ENCODE results near the gene ITK.

Gene ITK

DNA sequence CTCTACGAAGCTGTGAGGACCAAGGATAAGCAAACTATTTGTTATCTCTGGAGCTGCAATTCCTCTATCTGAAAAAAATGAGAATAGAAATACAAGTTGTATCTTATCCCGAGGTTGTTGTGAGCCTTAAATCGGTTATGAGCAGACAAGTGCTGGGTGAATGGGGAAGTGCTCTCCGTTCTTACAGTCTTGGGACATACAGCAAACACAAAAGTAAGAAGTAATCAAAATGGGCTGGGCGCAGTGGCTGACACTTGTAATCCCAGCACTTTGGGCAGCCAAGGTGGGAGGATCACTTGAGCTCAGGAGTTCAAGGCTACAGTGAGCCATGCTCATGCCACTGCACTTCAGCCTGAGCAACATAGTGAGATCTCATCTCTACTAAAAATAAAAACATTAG lies 31.7 kb downstream of the ITK start:
- H3K4me1 ChIP-seq (ENCODE audit: control insufficient read depth, insufficient read depth, low read length, poor library complexity, severe bottlenecking) = peaks cover 11% of the 10 kb centered on the region
- H3K27ac ChIP-seq (ENCODE audit: low read depth, low read length, severe bottlenecking) = no peak overlapping the region
- H3K36me3 ChIP-seq (ENCODE audit: control insufficient read depth, insufficient read depth, low read length) = no peaks in the 10 kb centered on the region
- H3K4me3 ChIP-seq (ENCODE audit: extremely low read depth, insufficient read depth, low read length, poor library complexity, severe bottlenecking) = no peak overlapping the region
- WGBS, 2 experiments (ENCODE audit: insufficient coverage in 2 of 2) = 83 to 100% methylated on average over 5 of the region's 5 CpGs
- peaks cover 4% of the 10 kb centered on the region for H3K9me3 ChIP-seq (ENCODE audit: control insufficient read depth, low read length)

DNA sequence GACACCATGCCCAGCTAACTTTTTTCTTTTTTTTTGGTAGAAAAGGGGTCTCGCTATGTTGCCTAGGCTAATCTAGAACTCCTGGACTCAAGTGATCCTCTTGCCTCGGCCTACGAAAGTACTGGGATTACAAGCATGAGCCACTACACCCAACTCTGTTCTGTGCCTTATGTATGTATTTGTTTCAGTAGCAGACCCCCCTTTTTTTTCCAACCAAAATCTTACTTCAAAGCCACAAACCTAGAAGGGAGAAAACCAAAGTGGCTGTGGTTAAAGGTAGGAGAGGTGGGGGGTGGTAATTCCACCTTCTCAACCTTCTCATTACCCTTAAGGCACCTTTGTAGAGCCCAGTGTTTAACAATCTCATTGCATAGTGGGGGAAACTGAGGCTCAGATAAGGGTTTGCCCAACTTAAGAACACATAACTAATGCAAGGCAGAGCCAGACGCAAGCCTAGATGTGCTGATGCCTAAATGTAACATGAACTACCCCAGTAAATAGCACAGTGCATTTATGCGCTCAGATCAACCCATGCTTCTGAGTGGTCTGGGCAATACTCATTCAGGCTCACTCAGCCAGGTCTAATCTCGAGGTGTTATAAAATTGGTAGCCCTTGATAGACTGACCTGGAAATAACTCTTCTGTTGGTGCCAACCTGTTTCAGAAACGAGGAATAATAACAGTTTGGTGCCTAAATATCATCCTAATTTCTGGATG lies 33.0 kb downstream of the ITK start:
- Histone ChIP-seq H3K9me3 (ENCODE audit: control insufficient read depth, low read length) (no peaks in the 10 kb centered on the region), H3K36me3 (ENCODE audit: control insufficient read depth, insufficient read depth, low read length) (no peaks in the 10 kb centered on the region), H3K27ac (ENCODE audit: low read depth, low read length, severe bottlenecking) (no peak overlapping the region), H3K4me3 (ENCODE audit: extremely low read depth, insufficient read depth, low read length, poor library complexity, severe bottlenecking) (no peak overlapping the region), H3K4me1 (ENCODE audit: control insufficient read depth, insufficient read depth, low read length, poor library complexity, severe bottlenecking) (peaks cover 17% of the 10 kb centered on the region)
- WGBS, 2 experiments (ENCODE audit: insufficient coverage in 2 of 2) = 84 to 98% methylated on average over 4 of the region's 7 CpGs

DNA sequence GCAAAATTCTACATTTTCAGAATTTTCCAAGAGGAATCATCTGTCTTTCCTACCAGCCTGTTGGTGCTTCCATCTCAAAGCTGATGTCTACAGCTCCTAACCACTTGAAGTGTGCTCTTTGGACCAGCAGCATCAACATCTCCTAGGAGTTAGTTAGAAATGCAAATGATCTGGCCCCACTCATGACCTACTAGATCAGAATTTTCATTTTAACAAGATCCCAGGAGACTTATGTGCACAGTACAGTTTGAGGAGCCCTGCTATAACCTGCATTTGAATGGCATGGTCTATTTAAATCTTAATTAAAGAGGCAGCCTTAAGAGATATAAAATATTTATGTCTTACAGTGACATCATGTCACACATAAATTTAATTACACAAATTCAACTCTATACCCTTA lies 33.8 kb downstream of the ITK start:
- Histone ChIP-seq H3K4me1 (ENCODE audit: control insufficient read depth, insufficient read depth, low read length, poor library complexity, severe bottlenecking) (peaks cover 17% of the 10 kb centered on the region), H3K36me3 (ENCODE audit: control insufficient read depth, insufficient read depth, low read length) (no peaks in the 10 kb centered on the region), H3K4me3 (ENCODE audit: extremely low read depth, insufficient read depth, low read length, poor library complexity, severe bottlenecking) (no peak overlapping the region), H3K9me3 (ENCODE audit: control insufficient read depth, low read length) (no peaks in the 10 kb centered on the region), H3K27ac (ENCODE audit: low read depth, low read length, severe bottlenecking) (no peak overlapping the region)

DNA sequence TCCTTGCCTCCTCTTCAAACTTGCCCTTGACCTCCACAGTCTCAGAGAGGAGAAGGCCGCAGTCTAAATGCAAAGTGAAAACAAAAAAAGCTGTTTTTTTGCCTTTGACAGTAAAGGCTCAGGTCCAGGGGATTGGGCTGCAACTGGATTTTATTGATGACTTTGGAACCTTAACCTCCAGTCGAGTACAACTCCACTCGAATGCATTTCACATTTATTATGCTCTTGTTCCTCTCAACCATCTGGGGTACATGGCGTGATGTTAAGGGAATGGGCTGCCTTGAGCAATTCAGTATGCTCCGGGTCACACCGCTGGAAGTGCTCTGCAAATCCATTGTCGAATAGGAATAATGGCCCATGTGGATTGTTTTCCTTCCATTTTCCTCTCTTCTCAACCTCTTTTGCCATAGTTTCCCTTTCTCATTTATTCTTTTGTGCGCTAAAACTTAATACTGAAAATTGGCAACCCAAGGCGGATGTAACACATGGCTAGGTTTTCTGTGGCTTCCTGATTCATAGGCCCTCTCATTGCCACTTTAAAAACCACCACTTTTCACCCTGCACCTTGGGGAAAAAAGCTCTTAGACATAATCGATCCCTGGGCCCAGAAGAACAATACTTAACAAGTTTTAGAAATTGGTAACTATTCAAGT lies 34.3 kb downstream of the ITK start:
- 93 to 96% methylated on average over 7 to 8 of the region's 10 CpGs for WGBS, 2 experiments (ENCODE audit: insufficient coverage in 2 of 2)
- H3K36me3 ChIP-seq (ENCODE audit: control insufficient read depth, insufficient read depth, low read length) = no peaks in the 10 kb centered on the region
- no peaks in the 10 kb centered on the region for H3K9me3 ChIP-seq (ENCODE audit: control insufficient read depth, low read length)
- H3K27ac ChIP-seq (ENCODE audit: low read depth, low read length, severe bottlenecking) = no peak overlapping the region
- no peak overlapping the region for H3K4me3 ChIP-seq (ENCODE audit: extremely low read depth, insufficient read depth, low read length, poor library complexity, severe bottlenecking)
- peaks cover 17% of the 10 kb centered on the region for H3K4me1 ChIP-seq (ENCODE audit: control insufficient read depth, insufficient read depth, low read length, poor library complexity, severe bottlenecking)

DNA sequence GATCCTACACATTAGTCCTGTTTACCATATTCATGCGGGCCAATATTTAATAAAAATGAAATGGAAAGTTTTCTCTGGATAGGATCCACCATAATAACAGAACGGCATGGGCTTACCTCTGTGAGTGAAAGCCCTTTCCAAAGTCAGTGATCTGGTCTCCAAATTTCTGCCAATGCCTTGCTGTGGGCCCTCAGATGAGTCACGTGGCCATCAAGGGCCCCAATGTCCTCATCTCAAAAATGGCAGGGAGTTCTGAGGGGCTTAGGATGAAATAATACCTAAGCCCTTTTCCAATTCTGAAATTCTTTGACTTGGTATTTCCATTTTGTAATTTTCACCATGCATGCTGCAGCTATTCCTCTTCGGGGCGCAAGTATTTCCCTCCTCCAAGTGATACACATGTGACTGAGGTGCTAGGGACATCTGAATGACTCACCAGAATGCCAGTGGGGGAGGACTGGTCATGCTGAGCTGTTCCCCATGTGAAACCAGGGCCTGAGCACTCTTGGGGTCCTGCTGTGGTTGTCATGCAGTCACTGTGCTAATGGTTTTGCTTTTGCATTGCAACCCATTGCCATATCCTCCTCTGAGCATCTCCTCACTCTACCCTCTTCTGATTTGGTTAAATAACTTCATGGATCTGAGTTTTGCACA lies 35.0 kb downstream of the ITK start:
- H3K4me3 ChIP-seq (ENCODE audit: extremely low read depth, insufficient read depth, low read length, poor library complexity, severe bottlenecking) = no peak overlapping the region
- no peaks in the 10 kb centered on the region for H3K9me3 ChIP-seq (ENCODE audit: control insufficient read depth, low read length)
- no peaks in the 10 kb centered on the region for H3K36me3 ChIP-seq (ENCODE audit: control insufficient read depth, insufficient read depth, low read length)
- no peak overlapping the region for H3K27ac ChIP-seq (ENCODE audit: low read depth, low read length, severe bottlenecking)
- peaks cover 17% of the 10 kb centered on the region for H3K4me1 ChIP-seq (ENCODE audit: control insufficient read depth, insufficient read depth, low read length, poor library complexity, severe bottlenecking)
- 73 to 88% methylated on average over 2 to 4 of the region's 5 CpGs for WGBS, 2 experiments (ENCODE audit: insufficient coverage in 2 of 2)

DNA sequence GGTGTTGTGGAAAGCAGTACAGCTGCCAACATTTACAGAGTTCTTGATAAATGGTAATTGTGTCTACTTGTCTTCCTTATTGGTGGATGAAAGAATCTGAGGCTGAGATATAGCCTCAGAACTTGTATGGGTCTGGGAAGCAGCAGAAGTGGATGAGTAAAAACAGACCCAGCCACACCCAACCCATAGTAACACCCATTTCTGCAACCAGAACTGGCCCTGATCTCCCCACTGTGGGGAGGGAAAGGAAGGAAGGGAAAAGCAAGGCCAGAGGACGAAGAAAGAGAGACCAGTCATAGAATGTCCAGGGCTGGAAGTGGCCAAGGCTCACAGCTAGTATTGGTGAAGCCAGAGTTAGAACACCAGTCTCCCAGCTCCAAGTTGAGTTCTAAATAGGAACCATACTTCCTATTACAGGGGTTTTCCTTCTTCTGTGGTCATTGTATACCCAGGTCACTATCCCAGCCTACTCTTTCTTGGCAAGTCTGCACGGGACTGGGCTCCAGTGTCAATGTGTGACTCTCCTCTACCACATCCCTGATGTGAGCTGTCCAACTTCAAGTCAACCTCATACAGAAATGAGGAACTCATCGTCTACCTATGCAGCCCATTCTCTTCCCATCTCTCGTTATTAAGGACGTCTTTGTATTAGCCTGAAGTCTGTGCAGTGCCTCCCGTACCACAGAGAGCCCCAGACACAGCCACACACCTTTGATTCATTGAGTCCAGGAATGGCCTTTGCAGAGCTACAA lies 35.9 kb downstream of the ITK start:
- 84 to 95% methylated on average over 4 to 6 of the region's 6 CpGs for WGBS, 2 experiments (ENCODE audit: insufficient coverage in 2 of 2)

DNA sequence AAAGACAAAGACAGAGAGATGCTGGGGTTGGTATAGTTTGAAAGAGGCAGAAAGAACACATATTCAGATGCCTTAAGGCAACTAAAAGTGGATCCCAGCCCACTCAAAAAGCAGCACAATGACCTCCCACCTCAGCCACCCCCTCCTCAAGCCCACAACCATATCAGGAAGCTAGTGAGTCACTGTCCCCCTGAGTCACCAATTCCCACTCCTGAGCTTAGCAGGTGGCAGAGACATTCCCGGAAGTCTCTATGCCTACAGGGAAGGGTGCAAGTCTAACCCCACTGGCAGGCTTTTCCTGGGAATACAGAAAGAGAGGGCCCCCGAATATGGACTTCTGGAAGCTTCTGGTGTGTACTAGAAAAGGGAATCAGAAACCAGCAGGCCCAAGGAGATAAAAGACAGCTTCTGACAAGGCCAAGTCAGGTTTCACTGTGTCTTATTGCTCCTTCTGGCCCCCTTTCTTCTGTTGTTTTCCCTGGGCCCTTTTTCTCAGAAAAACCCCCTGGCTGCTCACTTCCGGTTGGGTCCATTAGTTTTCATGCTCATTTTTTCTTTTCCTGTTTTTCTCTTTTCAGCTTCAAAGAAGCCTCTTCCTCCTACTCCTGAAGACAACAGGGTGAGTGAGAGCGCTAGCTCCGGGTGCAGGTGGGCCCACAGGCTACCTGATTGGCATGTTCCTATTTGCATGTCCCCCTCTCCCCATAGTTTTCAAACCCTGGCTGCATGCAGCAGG lies 36.8 kb downstream of the ITK start:
- Histone ChIP-seq H3K4me3 (ENCODE audit: extremely low read depth, insufficient read depth, low read length, poor library complexity, severe bottlenecking) (no peak overlapping the region), H3K4me1 (ENCODE audit: control insufficient read depth, insufficient read depth, low read length, poor library complexity, severe bottlenecking) (peaks cover 17% of the 10 kb centered on the region), H3K36me3 (ENCODE audit: control insufficient read depth, insufficient read depth, low read length) (no peaks in the 10 kb centered on the region), H3K27ac (ENCODE audit: low read depth, low read length, severe bottlenecking) (no peak overlapping the region), H3K9me3 (ENCODE audit: control insufficient read depth, low read length) (no peaks in the 10 kb centered on the region)
- 78 to 89% methylated on average over 3 to 4 of the region's 5 CpGs for WGBS, 2 experiments (ENCODE audit: insufficient coverage in 2 of 2)

More for the DNA sequence above, 35.9 kb downstream of the ITK start:
- no peaks in the 10 kb centered on the region for H3K36me3 ChIP-seq (ENCODE audit: control insufficient read depth, insufficient read depth, low read length)
- no peaks in the 10 kb centered on the region for H3K9me3 ChIP-seq (ENCODE audit: control insufficient read depth, low read length)
- H3K4me3 ChIP-seq (ENCODE audit: extremely low read depth, insufficient read depth, low read length, poor library complexity, severe bottlenecking) = no peak overlapping the region
- H3K4me1 ChIP-seq (ENCODE audit: control insufficient read depth, insufficient read depth, low read length, poor library complexity, severe bottlenecking) = peaks cover 17% of the 10 kb centered on the region
- no peak overlapping the region for H3K27ac ChIP-seq (ENCODE audit: low read depth, low read length, severe bottlenecking)

DNA sequence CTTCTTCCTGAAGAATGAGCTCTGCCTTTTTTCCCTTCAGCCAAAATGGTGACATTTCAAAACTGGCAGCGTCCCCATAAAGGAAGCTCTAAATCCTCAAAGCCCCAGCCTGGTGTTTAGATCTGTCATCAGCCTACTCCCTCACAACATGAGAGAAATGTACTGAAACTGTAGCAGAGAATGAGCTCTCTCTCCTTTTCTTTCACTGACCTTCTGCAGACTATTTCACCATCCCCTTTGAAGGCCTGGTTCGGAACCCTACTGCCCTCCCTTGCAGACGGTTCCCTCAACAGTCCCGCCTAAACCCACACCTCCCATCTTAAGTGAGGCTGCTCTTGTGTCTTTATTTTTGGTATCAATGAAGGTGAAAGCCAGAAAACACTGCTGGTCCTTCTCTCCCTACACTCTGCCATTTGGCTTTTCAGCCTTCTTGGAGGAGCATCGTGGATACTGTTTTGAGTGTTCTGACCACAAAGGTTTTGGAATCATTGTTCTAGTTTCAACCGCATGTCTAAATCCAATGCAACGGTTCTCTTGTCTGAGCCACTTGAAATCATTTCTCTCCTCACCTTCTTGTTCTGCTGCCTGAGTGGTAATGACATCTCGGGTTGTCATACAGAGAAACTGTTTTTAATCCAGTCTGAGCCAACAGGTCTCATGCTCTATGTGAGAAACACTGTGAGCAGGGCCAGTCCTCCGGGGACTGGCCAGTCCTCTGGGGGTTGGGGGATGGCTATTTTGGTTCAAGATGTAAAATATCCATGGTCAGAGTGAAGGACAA lies 39.0 kb downstream of the ITK start:
- Histone ChIP-seq H3K36me3 (ENCODE audit: control insufficient read depth, insufficient read depth, low read length) (no peaks in the 10 kb centered on the region), H3K4me3 (ENCODE audit: extremely low read depth, insufficient read depth, low read length, poor library complexity, severe bottlenecking) (no peak overlapping the region), H3K4me1 (ENCODE audit: control insufficient read depth, insufficient read depth, low read length, poor library complexity, severe bottlenecking) (peaks cover 17% of the 10 kb centered on the region), H3K9me3 (ENCODE audit: control insufficient read depth, low read length) (no peaks in the 10 kb centered on the region), H3K27ac (ENCODE audit: low read depth, low read length, severe bottlenecking) (no peak overlapping the region)
- 87 to 97% methylated on average over 3 to 5 of the region's 9 CpGs for WGBS, 2 experiments (ENCODE audit: insufficient coverage in 2 of 2)

DNA sequence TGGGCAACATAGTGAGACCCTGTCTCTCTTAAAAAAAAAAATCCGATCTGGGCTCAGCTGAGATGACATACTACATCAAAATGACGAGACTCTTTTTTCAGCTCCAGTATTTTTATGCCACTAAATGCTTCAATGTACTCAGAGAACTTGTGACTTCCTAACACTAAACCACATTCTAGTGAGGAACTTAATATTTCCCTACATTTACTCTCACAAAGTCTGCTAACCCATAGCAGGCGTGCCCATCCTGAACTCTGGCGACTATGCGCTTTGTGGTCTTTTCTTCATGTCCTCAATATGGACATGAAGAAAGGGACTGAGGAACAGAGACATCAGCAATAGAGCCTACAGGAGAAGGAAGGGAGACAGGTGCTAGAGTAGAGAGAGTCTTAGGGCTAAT lies 41.3 kb downstream of the ITK start:
- Histone ChIP-seq H3K36me3 (ENCODE audit: control insufficient read depth, insufficient read depth, low read length) (no peaks in the 10 kb centered on the region), H3K9me3 (ENCODE audit: control insufficient read depth, low read length) (no peaks in the 10 kb centered on the region), H3K4me3 (ENCODE audit: extremely low read depth, insufficient read depth, low read length, poor library complexity, severe bottlenecking) (no peak overlapping the region), H3K27ac (ENCODE audit: low read depth, low read length, severe bottlenecking) (no peak overlapping the region), H3K4me1 (ENCODE audit: control insufficient read depth, insufficient read depth, low read length, poor library complexity, severe bottlenecking) (peaks cover 5% of the 10 kb centered on the region)
- 88 to 96% methylated on average over 5 of the region's 5 CpGs for WGBS, 2 experiments (ENCODE audit: insufficient coverage in 2 of 2)

Measured in mesodermal cell (in vitro differentiated cells).